GM11168 (cell line): Measurements from ENCODE around the gene ACSL1.

Experiments
- in situ Hi-C: fragments of 300-500 bp; cut with MboI; formaldehyde crosslinking; loops from one replicate; pipeline ENCODE4 v1.12.0; 2022; ENCODE audit warnings: low sequenced_read_pairs; ENCODE audit not compliant: unreplicated experiment

Gene ACSL1

GRCh38 chr4:184812651-184813181, 13.1 kb downstream of the ACSL1 start:
- in situ Hi-C loops = no loop called here

- in situ Hi-C loops = no loop called here
These were observed 13.6 kb downstream of the ACSL1 start for GRCh38 chr4:184812199-184812542.

- in situ Hi-C loops = no loop called here
These were observed 14.1 kb downstream of the ACSL1 start for GRCh38 chr4:184811526-184812198.

GRCh38 chr4:184810720-184811119, 15.0 kb downstream of the ACSL1 start:
- in situ Hi-C loops = no loop called here

GRCh38 chr4:184808713-184809050, 17.1 kb downstream of the ACSL1 start:
- in situ Hi-C loops = no loop called here

DNA sequence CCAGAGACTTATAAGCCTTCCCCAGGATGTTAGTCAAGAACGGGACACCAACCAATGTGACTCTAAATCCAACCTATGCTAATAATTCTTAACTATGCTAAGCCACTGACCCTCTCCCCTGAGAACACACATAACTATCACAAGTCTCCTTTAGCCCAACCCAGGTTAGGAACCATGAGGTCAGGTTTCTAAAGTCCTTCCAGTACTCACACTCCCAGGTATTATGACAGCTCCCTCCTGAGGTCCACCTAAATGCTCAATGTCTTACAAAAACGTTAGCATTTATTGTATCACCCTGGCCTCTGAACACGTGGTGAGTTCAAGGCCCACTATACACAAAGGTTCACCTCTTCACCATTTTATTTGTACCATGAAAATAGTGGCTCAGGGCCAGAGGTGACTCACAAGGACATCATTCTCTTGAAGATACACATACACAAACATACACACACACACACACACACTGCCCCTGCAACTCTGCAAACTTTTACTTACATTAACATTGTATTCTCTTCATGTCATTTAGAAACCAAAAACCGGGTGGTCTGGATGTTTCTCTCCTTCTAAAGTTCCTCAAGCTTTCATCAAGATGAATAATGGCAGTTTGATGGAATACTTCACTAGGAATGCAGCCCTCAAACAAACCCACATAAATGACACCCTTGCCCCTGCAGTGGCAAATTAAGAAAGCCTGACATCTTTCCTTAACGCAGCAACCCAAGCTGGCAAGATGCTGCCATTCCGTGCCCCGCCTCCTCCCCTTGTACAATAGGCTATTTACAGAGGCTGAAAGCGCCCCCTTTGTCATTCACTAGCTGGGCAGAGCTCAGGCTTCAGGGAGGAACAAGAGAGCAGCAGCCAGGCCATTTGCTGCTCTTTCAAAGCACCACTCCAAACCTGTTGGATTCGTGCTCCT, 17.7 kb downstream of the ACSL1 start:
- in situ Hi-C loops = no loop called here

DNA sequence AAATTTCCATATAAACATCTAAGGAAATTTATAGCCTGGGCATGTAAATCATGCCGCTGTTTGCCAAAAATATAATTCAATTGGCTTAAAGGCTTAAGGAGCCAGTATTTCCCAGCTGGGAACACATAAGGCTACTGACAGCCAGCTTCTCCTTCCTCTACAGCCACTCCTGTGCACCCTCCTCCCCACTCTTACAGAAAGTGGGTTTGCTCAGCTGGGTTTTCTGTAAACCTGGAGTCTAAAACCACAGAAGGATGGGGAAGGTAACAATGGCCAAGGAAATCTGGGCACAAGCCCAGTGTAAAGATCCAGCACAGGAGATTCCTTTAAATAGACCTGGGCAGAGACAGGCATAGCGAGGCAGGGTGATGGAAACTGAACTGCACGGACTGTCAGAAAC, 18.5 kb downstream of the ACSL1 start:
- in situ Hi-C loops = no loop called here

- in situ Hi-C loops = no loop called here
These were observed 19.1 kb downstream of the ACSL1 start for GRCh38 chr4:184806711-184807110.

DNA sequence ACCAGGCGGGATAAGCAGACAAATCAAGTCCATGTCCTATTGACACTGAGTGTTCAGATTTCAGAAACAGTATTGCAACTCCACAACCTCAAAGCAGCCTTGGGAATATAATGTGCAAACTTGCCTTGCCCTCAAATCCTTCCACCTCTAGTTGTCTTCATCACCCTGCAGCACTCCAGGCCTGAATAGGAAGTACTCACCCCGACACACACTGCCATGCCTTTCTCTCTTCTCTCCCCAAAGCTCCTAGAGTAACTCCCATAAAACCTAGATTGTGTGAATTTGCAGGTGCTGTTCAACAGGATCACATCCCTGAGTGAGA, 19.6 kb downstream of the ACSL1 start:
- in situ Hi-C loops = no loop called here

DNA sequence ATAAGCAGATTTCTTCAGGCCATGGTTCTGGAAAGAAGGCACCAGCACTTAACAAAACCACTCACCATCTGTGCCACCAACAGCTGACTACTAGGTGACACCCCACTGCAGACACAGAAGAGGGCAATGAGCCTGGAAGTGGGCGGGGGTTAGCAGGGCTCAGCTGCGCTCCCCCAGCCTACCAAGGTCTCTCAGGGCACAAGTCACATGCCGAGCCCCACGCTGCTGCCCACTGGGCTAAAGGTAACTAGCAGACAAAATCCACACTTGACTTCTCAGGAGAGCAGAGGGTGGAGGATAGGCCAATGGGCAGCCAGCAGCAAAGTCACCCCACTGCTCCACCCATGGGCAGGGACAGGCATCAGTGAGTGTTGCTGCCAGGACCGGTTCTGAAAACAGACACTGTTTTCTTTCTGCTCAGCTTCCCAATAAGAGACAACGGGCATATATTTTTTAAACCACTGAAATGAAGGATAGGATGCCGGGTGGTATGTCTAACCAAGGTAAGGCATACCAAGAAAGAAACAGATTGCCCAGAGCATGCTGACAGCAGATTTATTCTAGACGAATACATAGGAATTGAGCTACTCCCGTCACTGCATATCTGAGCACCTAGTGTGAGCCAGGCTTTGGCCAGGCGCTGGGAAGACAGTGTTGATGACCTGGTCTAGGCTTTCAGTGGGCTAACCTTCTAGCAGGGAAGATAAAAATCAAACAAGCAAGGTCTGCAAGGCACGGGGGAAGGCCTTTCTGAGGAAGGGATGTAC, 20.1 kb downstream of the ACSL1 start:
- in situ Hi-C loops = no loop called here

GRCh38 chr4:184804621-184805020, 21.1 kb downstream of the ACSL1 start:
- in situ Hi-C loops = no loop called here

DNA sequence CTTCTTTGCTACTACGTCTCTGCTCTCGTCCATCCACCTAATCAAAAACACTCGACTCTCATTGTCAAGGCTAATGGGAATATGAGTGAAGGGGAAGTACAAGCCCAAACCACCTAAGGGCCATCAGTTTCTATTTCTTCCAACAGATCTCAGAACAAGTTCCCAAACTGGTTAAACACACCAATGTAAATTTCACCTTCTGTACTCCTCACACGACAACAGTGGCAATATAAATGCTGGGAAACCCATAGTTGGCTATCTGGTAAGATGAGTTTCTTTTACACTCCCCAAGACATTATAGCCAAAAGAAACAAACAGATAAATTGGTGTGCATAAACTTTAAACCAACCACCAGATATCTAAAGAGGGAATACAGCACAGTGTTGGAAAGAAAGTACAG, 21.9 kb downstream of the ACSL1 start:
- in situ Hi-C loops = no loop called here

DNA sequence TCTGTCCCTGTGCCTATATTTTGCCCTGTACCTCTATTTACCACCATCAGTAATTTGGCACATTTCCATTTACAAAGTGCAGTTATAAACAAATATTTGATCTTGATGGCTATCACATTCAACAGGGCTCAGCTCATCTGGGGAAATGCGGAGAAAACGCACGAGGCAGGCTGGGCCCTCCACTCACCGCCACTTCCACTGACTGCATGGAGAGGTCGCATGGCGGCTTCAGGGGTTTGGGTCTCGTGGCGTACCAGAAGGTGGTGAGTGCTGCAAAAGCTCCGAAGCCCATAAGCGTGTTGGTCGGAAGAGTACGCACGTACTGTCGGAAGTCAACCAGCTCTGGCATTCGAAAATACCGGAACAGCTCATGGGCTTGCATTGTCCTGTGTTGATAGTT, 22.6 kb downstream of the ACSL1 start:
- in situ Hi-C loops = no loop called here

GRCh38 chr4:184802697-184803015, 23.1 kb downstream of the ACSL1 start:
- in situ Hi-C loops = no loop called here

- in situ Hi-C loops = no loop called here
These were observed 23.7 kb downstream of the ACSL1 start for GRCh38 chr4:184801781-184802696.

DNA sequence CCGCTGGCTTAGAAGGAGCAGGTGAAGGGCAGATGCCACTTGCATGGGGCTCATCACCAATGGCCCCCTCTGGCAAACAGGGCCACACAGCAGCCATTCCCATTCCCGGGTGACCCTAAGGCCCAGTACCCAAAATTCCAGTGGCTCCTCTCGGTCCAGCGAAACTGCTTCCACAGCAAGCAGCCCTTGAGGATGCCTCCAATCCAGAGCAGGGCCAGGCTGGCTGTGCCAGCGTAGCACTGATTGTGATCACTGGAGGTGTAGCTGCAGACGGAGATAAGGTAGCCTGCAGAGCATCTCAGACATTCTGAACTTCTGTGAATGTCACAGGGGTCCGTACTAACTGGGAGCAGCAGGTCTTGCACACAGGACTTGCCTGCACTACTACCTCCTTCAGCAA, 27.3 kb downstream of the ACSL1 start:
- in situ Hi-C loops = no loop called here

DNA sequence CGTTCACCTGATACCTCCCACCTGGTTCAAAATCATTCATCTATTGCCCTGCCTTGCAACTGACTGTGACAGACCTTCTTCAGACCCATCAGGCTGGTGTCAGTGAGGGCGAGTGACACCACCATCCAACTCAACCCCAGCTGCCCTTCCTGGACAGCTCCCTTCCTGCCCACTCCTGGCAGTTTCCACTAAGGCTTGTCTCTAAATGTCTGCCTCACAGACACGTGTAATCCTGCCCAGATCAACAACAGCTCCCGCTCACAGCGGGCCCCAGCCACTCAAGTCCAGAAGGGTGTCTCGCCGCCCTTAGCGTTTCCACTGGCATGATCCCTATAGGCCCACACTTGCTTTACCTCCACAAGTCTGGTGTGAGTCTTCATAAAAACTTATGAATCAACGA, 28.9 kb downstream of the ACSL1 start:
- in situ Hi-C loops = no loop called here

- in situ Hi-C loops = no loop called here
These were observed 30.4 kb downstream of the ACSL1 start for GRCh38 chr4:184795214-184795844.

DNA sequence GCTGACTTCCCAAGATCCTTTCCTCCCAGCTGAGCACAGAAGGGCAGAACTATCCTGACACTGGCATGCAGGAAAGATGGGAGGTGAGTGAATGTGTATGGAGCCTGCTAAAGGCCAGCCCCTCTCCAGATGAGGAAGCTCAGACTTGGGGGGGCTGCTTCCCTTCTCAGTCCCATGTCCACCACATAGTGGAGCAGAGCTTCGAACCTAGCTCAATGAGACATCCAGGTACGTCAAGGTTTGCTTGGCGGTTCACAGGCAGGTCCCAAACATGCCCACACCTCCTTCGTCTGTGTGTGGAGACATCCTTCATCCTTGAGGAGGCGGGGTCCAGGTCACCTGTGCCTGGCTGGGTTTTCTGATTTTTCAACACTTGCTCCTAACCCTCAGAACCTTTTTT, 31.3 kb downstream of the ACSL1 start:
- in situ Hi-C loops = no loop called here
